Activated CD4-positive, alpha-beta T cell treated with anti-CD3 and anti-CD28 coated beads, Interleukin-2, amount 50 U/mL, for 1 hour (primary cell): ENCODE measurements around the gene ADGRD1.

Experiments used
- DNase-seq: peaks from one replicate; pipeline ENCODE4 v3.0.0-alpha.2; 2020

The ADGRD1 gene

GRCh38 chr12:131027876-131028586 lies 74.3 kb downstream of the ADGRD1 start:
- no peak for DNase-seq

- no peak for DNase-seq
These were observed 75.1 kb downstream of the ADGRD1 start for GRCh38 chr12:131028587-131029338.

- no peak for DNase-seq
These were observed 77.0 kb downstream of the ADGRD1 start for GRCh38 chr12:131030472-131031328.

- no peak for DNase-seq
These were observed 78.5 kb downstream of the ADGRD1 start for GRCh38 chr12:131032082-131032750.

GRCh38 chr12:131033486-131033885 lies 79.8 kb downstream of the ADGRD1 start:
- DNase-seq: no peak

GRCh38 chr12:131033886-131034482 lies 80.3 kb downstream of the ADGRD1 start:
- no peak for DNase-seq

- DNase-seq: no peak
These were observed 81.0 kb downstream of the ADGRD1 start for GRCh38 chr12:131034631-131035244.

- no peak for DNase-seq
These were observed 81.6 kb downstream of the ADGRD1 start for GRCh38 chr12:131035245-131035681.

- no peak for DNase-seq
These were observed 84.5 kb downstream of the ADGRD1 start for GRCh38 chr12:131038159-131038558.

GRCh38 chr12:131038961-131039950 lies 85.5 kb downstream of the ADGRD1 start:
- no peak for DNase-seq

GRCh38 chr12:131040491-131040890 lies 86.8 kb downstream of the ADGRD1 start:
- no peak for DNase-seq

GRCh38 chr12:131041216-131041967 lies 87.7 kb downstream of the ADGRD1 start:
- DNase-seq: no peak

GRCh38 chr12:131041968-131042833 lies 88.5 kb downstream of the ADGRD1 start:
- DNase-seq: no peak

- DNase-seq: no peak
These were observed 89.1 kb downstream of the ADGRD1 start for GRCh38 chr12:131042834-131043245.

- DNase-seq: no peak
These were observed 89.7 kb downstream of the ADGRD1 start for GRCh38 chr12:131043401-131043871.

- DNase-seq: no peak
These were observed 90.4 kb downstream of the ADGRD1 start for GRCh38 chr12:131044136-131044535.

GRCh38 chr12:131044760-131045381 lies 91.2 kb downstream of the ADGRD1 start:
- no peak for DNase-seq
